HepG2 (cell line): ENCODE measurements around the gene FAF2. TPM values are rescaled to one million over a fixed set of nuclear protein-coding genes. Genes with fewer than 3 reads are reported as not detected.

Experiments
- ATAC-seq: fragments of 200-7000 bp; cut with Tn5 transposase; 3 replicates; pipeline ENCODE4 v1.9.1; 2020; ENCODE audit warnings: mild to moderate bottlenecking, moderate library complexity
- BruUV-seq: library from RNA; stranded (reverse); fragments of 400-500 nt; replicated peaks from 2 replicates; lab custom pipeline; 2021; lab: Mats Ljungman, UMichigan
- CTCF ChIA-PET: fragments of 300-600 bp; formaldehyde crosslinking; extraction: SDS; loops from one replicate; lab custom pipeline; 2021; ENCODE audit warnings: low total read pairs, inconsistent platforms, low intra/inter-chr PET ratio; lab: Yijun Ruan, JAX
- POLR2A ChIA-PET: fragments of 350-600 bp; sonication (Branson Sonifier 250); formaldehyde crosslinking; loops from one replicate; lab custom pipeline; 2020; ENCODE audit warnings: antibody characterized with exemption, inconsistent platforms; lab: Yijun Ruan, JAX
- DNase-seq: peaks from one replicate; pipeline ENCODE4 v3.0.0-alpha.2; 2015; ENCODE audit warnings: low spot score
- FAIRE-seq: peaks from 3 replicates; lab custom pipeline; 2011; peaks lifted over from hg19 to GRCh38; lab: Jason Lieb, UNC
- H2AFZ ChIP-seq: one replicate; pipeline ENCODE4 v1.6.1; 2011; ENCODE audit warnings: low read length, inconsistent platforms
- H3K27ac ChIP-seq: fragments of 300-600 bp; 3 replicates; pipeline ENCODE4 v1.8.0; 2011; ENCODE audit warnings: mixed run types, mild to moderate bottlenecking, mixed read lengths, low read length, inconsistent platforms; ENCODE audit not compliant: insufficient read depth; ENCODE audit errors: extremely low read length
- H3K27me3 ChIP-seq, 2 experiments: fragments of 200-600 bp in 1 of 2; 2 replicates in 1 of 2; 3 replicates in 1 of 2; pipeline versions ENCODE4 v1.6.0 to v1.8.0; 2011; ENCODE audit warnings: low read length in 2 of 2, mild to moderate bottlenecking in 2 of 2, moderate library complexity in 2 of 2, inconsistent platforms in 1 of 2; ENCODE audit not compliant: insufficient read depth in 2 of 2, control insufficient read depth in 1 of 2
- H3K36me3 ChIP-seq, 2 experiments: fragments of 200-600 bp in 1 of 2; replicated peaks in 1 of 2; 2 replicates in 1 of 2; 3 replicates in 1 of 2; pipeline versions ENCODE4 v1.5.1 to v1.8.0; 2011; ENCODE audit warnings: low read length in 2 of 2, inconsistent platforms in 1 of 2; ENCODE audit not compliant: insufficient read depth in 2 of 2, control insufficient read depth in 1 of 2
- H3K4me1 ChIP-seq: 2 replicates; pipeline ENCODE4 v1.5.1; 2012; ENCODE audit warnings: low read length, inconsistent platforms; ENCODE audit not compliant: insufficient read depth
- H3K4me2 ChIP-seq: 2 replicates; pipeline ENCODE4 v1.6.0; 2011; ENCODE audit warnings: low read depth, low read length, inconsistent platforms
- H3K4me3 ChIP-seq, 3 experiments: fragments of 200-600 bp in 1 of 3; sonication (generic), shearing (Covaris generic) in 1 of 3; replicated peaks in 1 of 3; 2 replicates each; pipeline ENCODE4 v1.5.1; 2011 to 2016; ENCODE audit warnings: low read length in 3 of 3, inconsistent platforms in 2 of 3, low read depth in 2 of 3, mild to moderate bottlenecking in 2 of 3, control low read depth in 1 of 3, mixed read lengths in 1 of 3; ENCODE audit not compliant: insufficient read depth in 1 of 3
- H3K79me2 ChIP-seq: one replicate; pipeline ENCODE4 v1.6.1; 2011; ENCODE audit warnings: low read length, inconsistent platforms; ENCODE audit not compliant: insufficient read depth
- H3K9ac ChIP-seq: 2 replicates; pipeline ENCODE4 v1.6.0; 2011; ENCODE audit warnings: mild to moderate bottlenecking, low read depth, low read length, inconsistent platforms; ENCODE audit not compliant: insufficient read depth
- H3K9me3 ChIP-seq: 2 replicates; pipeline ENCODE4 v1.5.1; 2012; ENCODE audit warnings: mild to moderate bottlenecking, low read length
- H4K20me1 ChIP-seq: 2 replicates; pipeline ENCODE4 v1.6.0; 2011; ENCODE audit warnings: inconsistent platforms, mild to moderate bottlenecking, low read length, moderate library complexity; ENCODE audit not compliant: insufficient read depth
- CCDC6 ChIP-seq: sonication (generic); formaldehyde crosslinking; IDR thresholded peaks from 2 replicates; pipeline ENCODE4 v1.8.1; 2022; ENCODE audit warnings: mild to moderate bottlenecking, missing genetic modification reagents, moderate library complexity
- CHD4 ChIP-seq: fragments of 200-600 bp; sonication (generic); IDR thresholded peaks from 2 replicates; pipeline ENCODE4 v1.7.0; 2017; ENCODE audit warnings: mild to moderate bottlenecking, low read length, borderline replicate concordance
- CTCF ChIP-seq: sonication (generic); formaldehyde crosslinking; IDR thresholded peaks from 2 replicates; pipeline ENCODE4 v1.5.0; 2020; ENCODE audit warnings: mild to moderate bottlenecking, missing genetic modification reagents, moderate library complexity
- MIER2 ChIP-seq: IDR thresholded peaks from 2 replicates; pipeline ENCODE4 v1.6.1; 2016; ENCODE audit warnings: missing biosample characterization, missing genetic modification reagents
- MYPOP ChIP-seq: sonication (generic); formaldehyde crosslinking; IDR thresholded peaks from 2 replicates; pipeline ENCODE4 v1.8.1; 2023; ENCODE audit warnings: mild to moderate bottlenecking, moderate library complexity, missing genetic modification reagents
- NBN ChIP-seq: fragments of 450-650 bp; conservative IDR thresholded peaks from 2 replicates; pipeline ENCODE4 v1.6.1; 2017
- NR0B2 ChIP-seq: sonication (generic); formaldehyde crosslinking; IDR thresholded peaks from 2 replicates; pipeline ENCODE4 v1.4.0; 2020; ENCODE audit warnings: mild to moderate bottlenecking, missing genetic modification reagents
- POGK ChIP-seq: sonication (generic); formaldehyde crosslinking; conservative IDR thresholded peaks from 2 replicates; pipeline ENCODE4 v1.8.0; 2022; ENCODE audit warnings: mild to moderate bottlenecking, moderate library complexity, missing genetic modification reagents
- POLR2A ChIP-seq, 2 experiments: IDR thresholded peaks; 2 replicates each; pipeline ENCODE4 v1.6.1; 2011; ENCODE audit warnings: low read depth in 2 of 2, low read length in 2 of 2, mild to moderate bottlenecking in 1 of 2, moderate library complexity in 1 of 2; ENCODE audit not compliant: insufficient read depth in 1 of 2
- ZNF354B ChIP-seq: sonication (generic); formaldehyde crosslinking; IDR thresholded peaks from 2 replicates; pipeline ENCODE4 v1.8.0; 2022; ENCODE audit warnings: mild to moderate bottlenecking, missing genetic modification reagents
- ZNF629 ChIP-seq: sonication (generic); formaldehyde crosslinking; conservative IDR thresholded peaks from 2 replicates; pipeline ENCODE4 v1.5.0; 2020; ENCODE audit warnings: missing genetic modification reagents
- WGBS: methylation state at CpG from one replicate; pipeline ENCODE4 v1.1.6; 2017; ENCODE audit warnings: low lambda C conversion rate; 5-methylcytosine and 5-hydroxymethylcytosine counted together
- in situ Hi-C: cut with HindIII; loops from 2 replicates; pipeline ENCODE4 v1.10.0; 2017; ENCODE audit warnings: low pct_unique_long_range_greater_than_20kb; ENCODE audit not compliant: extremely low pct_ligation_motif_present
- intact Hi-C: fragments of 100-400 bp; cut with micrococcal nuclease; formaldehyde crosslinking; loops from one replicate; pipeline ENCODE4 v1.10.0; 2022; ENCODE audit not compliant: unreplicated experiment
- polyA plus RNA-seq, 8 experiments: library from polyadenylated mRNA; depleted of rRNA in 3 of 8; stranded (reverse) in 7 of 8; unstranded in 1 of 8; fragments of >200 nt; fragmentation: Illumina TruSeq in 4 of 8; extraction: Trizol in 4 of 8; gene quantifications; 2 replicates each; pipeline versions ENCODE4 v1.2.1 to v1.2.3, GENCODE V29; 2011 to 2016; ENCODE audit warnings: low read depth in 4 of 8, missing spikeins in 1 of 8, mixed read lengths in 1 of 8; ENCODE audit not compliant: insufficient read depth in 1 of 8
- total RNA-seq, 5 experiments: library from RNA; depleted of rRNA; stranded (reverse); fragments of >200 nt; fragmentation: Illumina TruSeq; extraction: Trizol; gene quantifications; 2 replicates each; pipeline ENCODE4 v1.2.3, GENCODE V29; 2016; ENCODE audit warnings: low read depth in 1 of 5

Gene FAF2
- total and polyA plus RNA-seq, 2 of the 13 experiments (the other 11 are each of a cell fraction or from before 2014, with no cell fraction given) = 27.8 to 34.3 TPM

GRCh38 chr5:176537554-176538229, 89.5 kb downstream of the FAF2 start (continued):
- TF ChIP-seq ZNF354B (CRISPR knock-in tag) (no peak), NBN (no peak), POLR2A (IDR thresholded peaks at IDR 0.05; ENCODE audit: insufficient read depth in 1 of 2, low read depth in 2 of 2, low read length in 2 of 2) (peak in 1 of 2 experiments; percentile 74; a peak in 2 of 4 replicates), POGK (CRISPR knock-in tag) (peak; percentile 47; the same call in 1 of the 2 replicates)

- POLR2A ChIA-PET = interaction anchor here (1.0 to 7.9 kb wide), 15 partner anchors 9 to 548 kb away, joined by 3 to 212 read pairs (median 8); partner anchors contain the start of genes CDHR2, CLTB, FAF2 and FGFR4
- BruUV-seq = TSS peak; percentile 91
- H4K20me1 ChIP-seq = peaks cover 20% of the 10 kb centered on the region
- no peaks in the 10 kb centered on the region; a peak in 1 of 5 replicates for H3K27me3 ChIP-seq
- 0 out of 2 replicates have a peak, but pooled peaks have one; percentile 8 for TF ChIP-seq CHD4
- no peak for TF ChIP-seq MIER2 (CRISPR knock-in tag)
- peak; percentile 74; the same call in 1 of the 2 replicates for TF ChIP-seq ZNF629 (CRISPR knock-in tag)
- TF ChIP-seq NR0B2 (CRISPR knock-in tag) = no peak
- peak; percentile 40; the same call in 1 of the 2 replicates for TF ChIP-seq MYPOP
- peak; percentile 36 for TF ChIP-seq CTCF (CRISPR knock-in tag)
- TF ChIP-seq CCDC6 (CRISPR knock-in tag) = peak; percentile 58; the same call in 1 of the 2 replicates
- CTCF ChIA-PET = no interaction called here
- in situ Hi-C loops = loop anchor here (5.0 to 25.0 kb wide), 2 partner anchors 121 to 824 kb away; partner anchors contain the start of genes CLTB, LMAN2 and RGS14
- peak overlapping the region; percentile 94 for H3K4me2 ChIP-seq
- ATAC-seq (no peak), DNase-seq (no peak), FAIRE-seq (no peak)
- peak overlapping the region; percentile 55 for H3K27ac ChIP-seq
- 6% methylated on average over 13 of the region's 13 CpGs for WGBS
- intact Hi-C loops = no loop called here
- peaks cover 32% of the 10 kb centered on the region for H3K79me2 ChIP-seq
- no peaks in the 10 kb centered on the region for H3K9me3 ChIP-seq
- no peak overlapping the region for H2AFZ ChIP-seq
- H3K36me3 ChIP-seq = peaks cover 2 to 7% of the 10 kb centered on the region in 2 experiments; a peak in 1 of 5 replicates
- H3K4me3 ChIP-seq = peak overlapping the region; percentile 32 to 97 (median 53)
- H3K9ac ChIP-seq = peak overlapping the region; percentile 71
- peaks cover 67% of the 10 kb centered on the region for H3K4me1 ChIP-seq
These were observed 90.2 kb downstream of the FAF2 start for GRCh38 chr5:176538230-176538988.
